Hepatocyte (in vitro differentiated cells): ENCODE measurements around the gene CNOT11.

Experiments used
- CTCF ChIP-seq: fragments of 200-600 bp; sonication (generic); IDR thresholded peaks from 2 replicates; pipeline ENCODE4 v1.5.1; 2016; ENCODE audit warnings: antibody characterized with exemption, mild to moderate bottlenecking; ENCODE audit not compliant: poor library complexity
- EZH2 ChIP-seq: fragments of 200-600 bp; sonication (generic); IDR thresholded peaks from 2 replicates; pipeline ENCODE4 v1.6.1; 2016; ENCODE audit warnings: antibody characterized with exemption, mild to moderate bottlenecking, borderline replicate concordance
- EZH2phosphoT487 ChIP-seq: fragments of 200-600 bp; sonication (generic); IDR thresholded peaks from one replicate; pipeline ENCODE4 v1.6.1; 2018; ENCODE audit warnings: antibody characterized with exemption, mild to moderate bottlenecking, low read depth, moderate library complexity; ENCODE audit not compliant: unreplicated experiment, severe bottlenecking

- peak; percentile 35 for TF ChIP-seq CTCF
- no peak for TF ChIP-seq EZH2
- no peak for TF ChIP-seq EZH2phosphoT487
These were observed 24.4 kb downstream of the CNOT11 start for GRCh38 chr2:101277111-101277510.
